HCT116 (cell line): Measurements from ENCODE around the gene MEIS1. TPM values are rescaled to one million over a fixed set of nuclear protein-coding genes. Genes with fewer than 3 reads are reported as not detected.

Experiments
- ATAC-seq: fragments of 200-7000 bp; cut with Tn5 transposase; 2 replicates; pipeline ENCODE4 v1.9.1; 2020; ENCODE audit warnings: mild to moderate bottlenecking, moderate library complexity
- BruUV-seq: library from RNA; stranded (reverse); fragments of 400-500 nt; replicated peaks from 2 replicates; lab custom pipeline; 2021; lab: Mats Ljungman, UMichigan
- CTCF ChIA-PET: fragments of 300-600 bp; sonication (Branson Sonifier 250); formaldehyde crosslinking; loops from one replicate; lab custom pipeline; 2021; ENCODE audit warnings: antibody characterized with exemption; lab: Charles Lee
- POLR2A ChIA-PET: fragments of 300-600, 350-600 bp; sonication (Branson Sonifier 250); formaldehyde crosslinking; loops from one replicate; lab custom pipeline; 2021; ENCODE audit warnings: antibody characterized with exemption; lab: Charles Lee
- RAD21 ChIA-PET, 2 experiments: fragments of 300-600 bp; sonication (Branson Sonifier 250); formaldehyde crosslinking; loops; one replicate each; lab custom pipeline; 2023; ENCODE audit warnings: low total read pairs in 2 of 2; ENCODE audit not compliant: uncharacterized antibody in 2 of 2, unreplicated experiment in 2 of 2, low non-redundant PET in 1 of 2; lab: Charles Lee
- DNase-seq: peaks from one replicate; pipeline ENCODE4 v3.0.0-alpha.2; 2010; ENCODE audit warnings: low read depth, low spot score
- H2AFZ ChIP-seq: fragments of 200-600 bp; shearing (Covaris generic), sonication (generic); 2 replicates; pipeline ENCODE4 v1.6.1; 2017; ENCODE audit warnings: low read depth, mixed run types, mixed read lengths, antibody characterized with exemption, low read length; ENCODE audit not compliant: poor library complexity, severe bottlenecking
- H3K27ac ChIP-seq: 2 replicates; pipeline ENCODE4 v1.5.1; 2012; ENCODE audit warnings: low read depth, low read length
- H3K27me3 ChIP-seq: fragments of 200-600 bp; sonication (generic); 2 replicates; pipeline ENCODE4 v1.6.1; 2016; ENCODE audit warnings: mixed run types, low read length, mixed read lengths; ENCODE audit not compliant: insufficient read depth
- H3K36me3 ChIP-seq, 2 experiments: fragments of 200-500 bp in 1 of 2; fragments of 200-600 bp in 1 of 2; sonication (Bioruptor generic) in 1 of 2; sonication (generic) in 1 of 2; 2 replicates each; pipeline versions ENCODE4 v1.5.1 to v1.6.1; 2014 to 2016; ENCODE audit warnings: low read length in 2 of 2, inconsistent platforms in 1 of 2, mixed read lengths in 1 of 2, mixed run types in 1 of 2; ENCODE audit not compliant: insufficient read depth in 2 of 2, control insufficient read depth in 1 of 2
- H3K4me1 ChIP-seq, 2 experiments: fragments of 200-600 bp in 1 of 2; sonication (generic) in 1 of 2; 2 replicates each; pipeline versions ENCODE4 v1.5.1 to v1.6.1; 2012 to 2017; ENCODE audit warnings: low read length in 2 of 2, inconsistent platforms in 1 of 2, mild to moderate bottlenecking in 1 of 2, mixed read lengths in 1 of 2, mixed run types in 1 of 2, moderate library complexity in 1 of 2; ENCODE audit not compliant: insufficient read depth in 2 of 2, control insufficient read depth in 1 of 2
- H3K4me2 ChIP-seq: fragments of 200-600 bp; sonication (generic); 2 replicates; pipeline ENCODE4 v1.6.1; 2017; ENCODE audit warnings: mixed run types, low read length, mixed read lengths
- H3K4me3 ChIP-seq, 2 experiments: fragments of 200-600 bp in 1 of 2; sonication (generic) in 1 of 2; replicated peaks in 1 of 2; 2 replicates each; pipeline ENCODE4 v1.5.1; 2011 to 2016; ENCODE audit warnings: low read length in 2 of 2, control low read depth in 1 of 2, low read depth in 1 of 2, mild to moderate bottlenecking in 1 of 2, mixed read lengths in 1 of 2, mixed run types in 1 of 2
- H3K79me2 ChIP-seq: fragments of 200-600 bp; sonication (generic); 2 replicates; pipeline ENCODE4 v1.6.1; 2017; ENCODE audit warnings: mild to moderate bottlenecking, mixed run types, low read length, moderate library complexity, mixed read lengths; ENCODE audit not compliant: insufficient read depth
- H3K9ac ChIP-seq: fragments of 200-600 bp; sonication (generic); 2 replicates; pipeline ENCODE4 v1.6.1; 2016; ENCODE audit warnings: low read length, mixed read lengths
- H3K9me2 ChIP-seq: fragments of 200-600 bp; sonication (generic), shearing (Covaris generic); 2 replicates; pipeline ENCODE4 v1.6.1; 2017; ENCODE audit warnings: mixed run types, mild to moderate bottlenecking, moderate library complexity; ENCODE audit not compliant: insufficient read depth
- H3K9me3 ChIP-seq, 2 experiments: fragments of 200-500 bp in 1 of 2; fragments of 200-600 bp in 1 of 2; sonication (Bioruptor generic) in 1 of 2; sonication (generic) in 1 of 2; 2 replicates each; pipeline ENCODE4 v1.6.1; 2014 to 2017; ENCODE audit warnings: low read length in 2 of 2, mixed read lengths in 2 of 2, inconsistent platforms in 1 of 2, low read depth in 1 of 2, mild to moderate bottlenecking in 1 of 2, mixed run types in 1 of 2, moderate library complexity in 1 of 2; ENCODE audit not compliant: control insufficient read depth in 1 of 2, insufficient read depth in 1 of 2
- H4K20me1 ChIP-seq: fragments of 200-600 bp; sonication (generic), shearing (Covaris generic); 2 replicates; pipeline ENCODE4 v1.6.1; 2017; ENCODE audit warnings: mixed run types, mild to moderate bottlenecking, moderate library complexity; ENCODE audit not compliant: insufficient read depth
- CBX3 ChIP-seq: IDR thresholded peaks from 2 replicates; pipeline ENCODE4 v1.6.1; 2012; ENCODE audit warnings: low read depth
- CEBPB ChIP-seq: IDR thresholded peaks from 2 replicates; pipeline ENCODE4 v1.6.1; 2012; ENCODE audit warnings: low read depth
- ELF1 ChIP-seq: IDR thresholded peaks from 2 replicates; pipeline ENCODE4 v1.6.1; 2012; ENCODE audit warnings: low read depth, borderline replicate concordance
- EZH2 ChIP-seq: fragments of 200-600 bp; sonication (generic); IDR thresholded peaks from 2 replicates; pipeline ENCODE4 v1.6.1; 2017; ENCODE audit warnings: antibody characterized with exemption, mixed run types
- EZH2phosphoT487 ChIP-seq: fragments of 200-600 bp; IDR thresholded peaks from 2 replicates; pipeline ENCODE4 v1.6.1; 2018; ENCODE audit warnings: antibody characterized with exemption, borderline replicate concordance
- JUND ChIP-seq: IDR thresholded peaks from 2 replicates; pipeline ENCODE4 v1.6.1; 2012
- POLR2AphosphoS5 ChIP-seq: IDR thresholded peaks from 2 replicates; pipeline ENCODE4 v1.6.1; 2011; ENCODE audit warnings: mild to moderate bottlenecking, low read depth, low read length, moderate library complexity
- RAD21 ChIP-seq: IDR thresholded peaks from 2 replicates; pipeline ENCODE4 v1.6.1; 2012; ENCODE audit warnings: low read depth, mild to moderate bottlenecking
- SIN3A ChIP-seq: IDR thresholded peaks from 2 replicates; pipeline ENCODE4 v1.6.1; 2012; ENCODE audit warnings: low read depth
- SP1 ChIP-seq: IDR thresholded peaks from 2 replicates; pipeline ENCODE4 v1.6.1; 2012; ENCODE audit warnings: low read depth
- TCF7L2 ChIP-seq: IDR thresholded peaks from 2 replicates; pipeline ENCODE4 v1.7.0; 2011; ENCODE audit warnings: borderline replicate concordance, inconsistent platforms; ENCODE audit not compliant: insufficient read depth, insufficient read length; ENCODE audit errors: extremely low read depth
- ZFX ChIP-seq: fragments of 450-650 bp; IDR thresholded peaks from 2 replicates; pipeline ENCODE4 v1.6.1; 2017
- intact Hi-C: fragments of 100-400 bp; cut with micrococcal nuclease; formaldehyde crosslinking; loops from 2 replicates; pipeline ENCODE4 v1.10.0; 2022
- total RNA-seq: library from RNA; stranded (reverse); gene quantifications from one replicate; pipeline ENCODE4 v1.2.1, GENCODE V29; 2021; ENCODE audit not compliant: unreplicated experiment
- TF ChIP-seq, protein P1 (sequence below): IDR thresholded peaks from 2 replicates; pipeline ENCODE4 v1.6.1; 2012
- TF ChIP-seq, protein P2 (sequence below): IDR thresholded peaks from 2 replicates; pipeline ENCODE4 v1.6.1; 2012; ENCODE audit warnings: low read depth

Gene MEIS1
- total RNA-seq, 1 experiment from 2014 or later, result 0.32 TPM

DNA sequence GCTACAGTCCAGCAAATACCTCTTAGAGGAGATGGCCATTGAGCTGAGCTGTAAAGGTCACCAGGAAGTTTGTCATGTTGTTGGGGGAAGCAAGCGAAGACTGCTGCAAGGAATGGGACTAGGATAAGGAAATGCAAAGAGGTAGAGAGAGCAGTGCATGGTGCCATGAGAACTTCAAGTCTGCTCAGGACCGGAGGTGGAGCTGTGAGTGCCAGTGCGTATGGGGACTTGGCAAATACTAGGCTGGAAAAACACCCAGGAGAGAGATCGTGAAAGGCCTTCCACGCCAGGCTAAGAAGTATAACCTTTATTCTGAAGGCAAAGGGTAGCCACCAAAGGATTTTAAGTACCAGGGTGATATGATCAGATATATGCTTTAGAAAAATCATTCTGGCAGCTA, 71.3 kb downstream of the MEIS1 start (continued):
- TF ChIP-seq EZH2phosphoT487 (no peak), CBX3 (no peak)

DNA sequence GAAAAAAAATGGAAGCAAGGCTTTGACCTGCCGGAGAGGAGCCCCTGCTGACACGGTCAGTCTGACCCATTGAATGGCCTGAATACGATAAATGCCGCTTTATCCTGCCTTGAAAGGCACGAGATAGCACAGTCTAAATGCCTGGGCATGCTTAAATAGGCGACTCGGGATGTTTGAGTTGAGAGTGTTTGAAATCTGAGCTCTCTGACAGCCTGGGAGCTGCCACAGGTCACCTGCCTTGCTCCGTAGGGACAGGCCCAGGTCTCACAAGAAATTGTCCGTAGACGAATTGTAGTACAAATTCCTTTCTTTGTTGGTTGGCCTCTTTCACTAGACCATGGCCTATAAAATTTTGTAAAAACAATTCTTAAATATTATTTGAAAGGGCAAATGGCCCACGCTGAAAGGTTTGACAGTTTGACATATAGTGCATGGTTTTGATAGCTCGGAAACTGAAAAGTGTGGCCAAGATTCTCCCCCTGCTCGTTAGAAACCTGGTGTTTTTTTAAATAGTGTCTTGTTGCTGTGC, 72.8 kb downstream of the MEIS1 start:
- intact Hi-C loops, result no loop called here
- no peak overlapping the region for H3K9ac ChIP-seq
- RAD21 ChIA-PET, result no interaction called here
- POLR2A ChIA-PET, result no interaction called here
- H3K4me1 ChIP-seq, result no peaks in the 10 kb centered on the region
- no peak overlapping the region for H3K4me2 ChIP-seq
- H3K9me3 ChIP-seq, result no peaks in the 10 kb centered on the region
- no peak overlapping the region for H2AFZ ChIP-seq
- no peaks in the 10 kb centered on the region for H3K79me2 ChIP-seq
- CTCF ChIA-PET, result no interaction called here
- H3K36me3 ChIP-seq, result no peaks in the 10 kb centered on the region
- DNase-seq, result no peak
- no peak for TF ChIP-seq SP1
- TF ChIP-seq SIN3A, result no peak
- TF ChIP-seq, all 23 proteins: peak for 0
- Histone ChIP-seq H3K4me3 (no peak overlapping the region), H3K9me2 (no peaks in the 10 kb centered on the region), H4K20me1 (no peaks in the 10 kb centered on the region), H3K27ac (no peak overlapping the region), H3K27me3 (peaks cover 4% of the 10 kb centered on the region; the same call in 1 of the 2 replicates)
- no peak for ATAC-seq
- BruUV-seq, result no TSS peak

DNA sequence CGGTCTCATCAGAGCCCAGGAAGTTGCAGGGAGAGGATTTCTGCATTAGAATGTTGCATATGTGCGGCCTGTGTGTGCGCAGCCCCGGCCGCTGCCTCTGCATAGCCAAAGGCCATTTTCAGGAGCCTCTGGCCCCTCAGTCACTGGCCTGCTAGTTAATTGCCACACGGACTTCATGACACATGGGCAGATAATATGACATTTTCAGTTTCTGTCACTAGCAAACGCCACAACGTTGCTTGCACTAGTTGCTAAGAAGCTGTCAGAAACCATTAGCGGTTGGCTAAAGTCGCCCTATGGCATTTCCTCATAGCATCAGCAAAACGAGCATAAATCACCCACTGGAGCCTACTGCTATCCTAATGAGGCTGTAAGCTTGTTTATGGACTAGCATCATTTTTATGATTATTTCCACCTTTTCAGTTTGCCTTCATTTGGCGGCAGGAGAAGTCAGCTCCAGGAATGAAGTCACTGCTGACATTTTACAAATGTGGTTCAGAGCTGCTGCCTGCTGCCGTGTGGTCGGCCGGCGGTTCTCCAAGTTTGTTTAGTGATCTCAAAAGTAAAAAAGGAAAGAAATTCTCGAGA, 73.7 kb downstream of the MEIS1 start:
- intact Hi-C loops, result no loop called here
- no TSS peak for BruUV-seq
- ChIA-PET POLR2A (no interaction called here), RAD21 (no interaction called here), CTCF (no interaction called here)
- H3K9ac ChIP-seq, result no peak overlapping the region
- no peaks in the 10 kb centered on the region for H3K36me3 ChIP-seq
- no peak overlapping the region for H3K4me2 ChIP-seq
- no peak overlapping the region for H3K4me3 ChIP-seq
- H3K27ac ChIP-seq, result no peak overlapping the region
- DNase-seq, result no peak
- peaks cover 4% of the 10 kb centered on the region; the same call in 1 of the 2 replicates for H3K27me3 ChIP-seq
- no peak overlapping the region for H2AFZ ChIP-seq
- no peaks in the 10 kb centered on the region for H3K9me2 ChIP-seq
- no peak for ATAC-seq
- H3K4me1 ChIP-seq, result no peaks in the 10 kb centered on the region
- H3K9me3 ChIP-seq, result no peaks in the 10 kb centered on the region
- H4K20me1 ChIP-seq, result no peaks in the 10 kb centered on the region
- no peaks in the 10 kb centered on the region for H3K79me2 ChIP-seq
- TF ChIP-seq SIN3A, result no peak
- TF ChIP-seq ZFX, result no peak
- no peak for TF ChIP-seq RAD21
- no peak for TF ChIP-seq EZH2
- no peak for TF ChIP-seq POLR2AphosphoS5
- TF ChIP-seq ELF1, result no peak
- no peak for TF ChIP-seq CBX3
- no peak for TF ChIP-seq CEBPB
- TF ChIP-seq TCF7L2, result no peak
- TF ChIP-seq JUND, result no peak
- TF ChIP-seq, protein P1, sequence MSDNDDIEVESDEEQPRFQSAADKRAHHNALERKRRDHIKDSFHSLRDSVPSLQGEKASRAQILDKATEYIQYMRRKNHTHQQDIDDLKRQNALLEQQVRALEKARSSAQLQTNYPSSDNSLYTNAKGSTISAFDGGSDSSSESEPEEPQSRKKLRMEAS, result no peak
- TF ChIP-seq, protein P2, sequence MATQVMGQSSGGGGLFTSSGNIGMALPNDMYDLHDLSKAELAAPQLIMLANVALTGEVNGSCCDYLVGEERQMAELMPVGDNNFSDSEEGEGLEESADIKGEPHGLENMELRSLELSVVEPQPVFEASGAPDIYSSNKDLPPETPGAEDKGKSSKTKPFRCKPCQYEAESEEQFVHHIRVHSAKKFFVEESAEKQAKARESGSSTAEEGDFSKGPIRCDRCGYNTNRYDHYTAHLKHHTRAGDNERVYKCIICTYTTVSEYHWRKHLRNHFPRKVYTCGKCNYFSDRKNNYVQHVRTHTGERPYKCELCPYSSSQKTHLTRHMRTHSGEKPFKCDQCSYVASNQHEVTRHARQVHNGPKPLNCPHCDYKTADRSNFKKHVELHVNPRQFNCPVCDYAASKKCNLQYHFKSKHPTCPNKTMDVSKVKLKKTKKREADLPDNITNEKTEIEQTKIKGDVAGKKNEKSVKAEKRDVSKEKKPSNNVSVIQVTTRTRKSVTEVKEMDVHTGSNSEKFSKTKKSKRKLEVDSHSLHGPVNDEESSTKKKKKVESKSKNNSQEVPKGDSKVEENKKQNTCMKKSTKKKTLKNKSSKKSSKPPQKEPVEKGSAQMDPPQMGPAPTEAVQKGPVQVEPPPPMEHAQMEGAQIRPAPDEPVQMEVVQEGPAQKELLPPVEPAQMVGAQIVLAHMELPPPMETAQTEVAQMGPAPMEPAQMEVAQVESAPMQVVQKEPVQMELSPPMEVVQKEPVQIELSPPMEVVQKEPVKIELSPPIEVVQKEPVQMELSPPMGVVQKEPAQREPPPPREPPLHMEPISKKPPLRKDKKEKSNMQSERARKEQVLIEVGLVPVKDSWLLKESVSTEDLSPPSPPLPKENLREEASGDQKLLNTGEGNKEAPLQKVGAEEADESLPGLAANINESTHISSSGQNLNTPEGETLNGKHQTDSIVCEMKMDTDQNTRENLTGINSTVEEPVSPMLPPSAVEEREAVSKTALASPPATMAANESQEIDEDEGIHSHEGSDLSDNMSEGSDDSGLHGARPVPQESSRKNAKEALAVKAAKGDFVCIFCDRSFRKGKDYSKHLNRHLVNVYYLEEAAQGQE, result no peak
